ENCODE data around the gene MAML3.

DNA sequence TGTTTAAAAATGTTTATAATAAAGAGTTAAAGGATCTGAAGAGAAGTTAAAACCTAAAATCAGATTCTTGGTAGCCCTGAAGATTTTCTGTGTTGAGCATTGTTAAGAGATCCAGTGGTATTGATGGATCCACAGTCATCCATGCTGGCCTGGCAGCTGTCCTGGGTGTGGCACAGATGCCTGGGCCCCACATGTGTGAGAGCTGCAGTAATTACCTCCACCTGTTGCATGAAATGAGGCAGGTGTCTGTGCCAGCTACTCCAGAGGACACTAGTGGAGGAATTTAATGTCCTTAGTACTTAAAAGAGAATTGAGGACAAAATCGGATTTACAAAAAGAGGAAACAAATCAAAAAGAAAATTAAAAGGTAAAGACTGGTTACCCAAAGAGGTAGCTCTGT is 444.3 kb downstream of the MAML3 start:
- TF ChIP-seq EZH2 (IDR thresholded peaks at IDR 0.05; ENCODE audit: borderline replicate concordance, low read length): no peak
- TF ChIP-seq, protein P1, sequence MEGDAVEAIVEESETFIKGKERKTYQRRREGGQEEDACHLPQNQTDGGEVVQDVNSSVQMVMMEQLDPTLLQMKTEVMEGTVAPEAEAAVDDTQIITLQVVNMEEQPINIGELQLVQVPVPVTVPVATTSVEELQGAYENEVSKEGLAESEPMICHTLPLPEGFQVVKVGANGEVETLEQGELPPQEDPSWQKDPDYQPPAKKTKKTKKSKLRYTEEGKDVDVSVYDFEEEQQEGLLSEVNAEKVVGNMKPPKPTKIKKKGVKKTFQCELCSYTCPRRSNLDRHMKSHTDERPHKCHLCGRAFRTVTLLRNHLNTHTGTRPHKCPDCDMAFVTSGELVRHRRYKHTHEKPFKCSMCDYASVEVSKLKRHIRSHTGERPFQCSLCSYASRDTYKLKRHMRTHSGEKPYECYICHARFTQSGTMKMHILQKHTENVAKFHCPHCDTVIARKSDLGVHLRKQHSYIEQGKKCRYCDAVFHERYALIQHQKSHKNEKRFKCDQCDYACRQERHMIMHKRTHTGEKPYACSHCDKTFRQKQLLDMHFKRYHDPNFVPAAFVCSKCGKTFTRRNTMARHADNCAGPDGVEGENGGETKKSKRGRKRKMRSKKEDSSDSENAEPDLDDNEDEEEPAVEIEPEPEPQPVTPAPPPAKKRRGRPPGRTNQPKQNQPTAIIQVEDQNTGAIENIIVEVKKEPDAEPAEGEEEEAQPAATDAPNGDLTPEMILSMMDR (IDR thresholded peaks at IDR 0.05; ENCODE audit: low read length): no peak
